Thymus (tissue), 11 donors: ENCODE results near the gene SLC35B2. TPM values are rescaled to one million over a fixed set of nuclear protein-coding genes. Genes with fewer than 3 reads are reported as not detected.
A peak's percentile ranks its signal among the peaks of the same experiment; 100 is the strongest.

ENCODE experiments used
- DNase-seq, 9 donors: peaks; one replicate each; pipeline ENCODE4 v3.0.0-alpha.2; 2013; ENCODE audit warnings: low spot score in 9 of 9, low read depth in 6 of 9, missing footprints in 1 of 9
- H3K27ac ChIP-seq, 2 donors: one replicate each; pipeline ENCODE4 v1.5.1; 2013; ENCODE audit warnings: control low read depth in 1 of 2, low read depth in 1 of 2, low read length in 1 of 2, mild to moderate bottlenecking in 1 of 2, moderate library complexity in 1 of 2
- H3K27me3 ChIP-seq, 2 donors: one replicate each; pipeline ENCODE4 v1.5.1; 2013; ENCODE audit warnings: low read length in 1 of 2; ENCODE audit not compliant: control insufficient read depth in 2 of 2, insufficient read depth in 1 of 2
- H3K36me3 ChIP-seq, 2 donors: one replicate each; pipeline ENCODE4 v1.5.1; 2013; ENCODE audit warnings: low read length in 1 of 2, mild to moderate bottlenecking in 1 of 2, moderate library complexity in 1 of 2; ENCODE audit not compliant: control insufficient read depth in 2 of 2, insufficient read depth in 2 of 2
- H3K4me1 ChIP-seq, 2 donors: one replicate each; pipeline ENCODE4 v1.5.1; 2013; ENCODE audit warnings: low read length in 2 of 2; ENCODE audit not compliant: control insufficient read depth in 2 of 2, insufficient read depth in 2 of 2
- H3K4me3 ChIP-seq, 2 donors: one replicate each; pipeline ENCODE4 v1.5.1; 2013; ENCODE audit warnings: low read length in 2 of 2, control low read depth in 1 of 2, mild to moderate bottlenecking in 1 of 2
- H3K9me3 ChIP-seq, 2 donors: one replicate each; pipeline ENCODE4 v1.5.1; 2013; ENCODE audit warnings: low read length in 1 of 2, mild to moderate bottlenecking in 1 of 2; ENCODE audit not compliant: control insufficient read depth in 2 of 2, insufficient read depth in 1 of 2
- WGBS: extraction: QIAGEN DNeasy Blood & Tissue Kit; methylation state at CpG from one replicate; pipeline ENCODE4 v1.1.7; 2013; 5-methylcytosine and 5-hydroxymethylcytosine counted together
- polyA plus RNA-seq: library from polyadenylated mRNA; stranded (reverse); fragments of 200-250 nt; gene quantifications from one replicate; pipeline ENCODE4 v1.2.3, GENCODE V29; 2013
- total RNA-seq: library from RNA; stranded (reverse); fragments of 120-200 nt; gene quantifications from one replicate; pipeline ENCODE4 v1.2.4, GENCODE V29; 2013
- donor health status: healthy.

SLC35B2 gene
- total and polyA plus RNA-seq, 2 donors, result 18.8 to 19.1 TPM

DNA sequence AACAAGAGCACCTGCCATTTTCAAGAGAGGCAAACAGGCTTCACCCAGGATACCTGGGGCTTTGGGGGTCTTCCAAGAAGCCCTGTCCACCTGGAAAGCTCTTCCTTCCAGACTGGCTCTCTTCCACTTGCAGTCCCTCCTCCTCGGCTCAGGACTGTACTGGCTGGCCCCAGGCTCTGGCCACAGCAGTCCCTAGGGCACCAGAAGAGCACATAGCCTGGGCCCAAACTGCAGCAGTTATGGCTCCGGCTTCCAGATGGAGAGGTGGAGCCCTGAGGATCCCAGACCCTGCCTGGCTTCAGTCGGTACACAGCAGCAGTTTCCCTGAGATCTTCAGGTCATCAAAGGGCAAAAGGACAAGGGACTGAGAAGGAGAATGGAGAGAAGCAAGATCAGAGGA, 1.6 kb upstream of the SLC35B2 start:
- no peak for DNase-seq
- WGBS, result 96% methylated on average over 3 of the region's 3 CpGs
- H3K27me3 ChIP-seq, result no peaks in the 10 kb centered on the region
- peaks cover 28 to 49% of the 10 kb centered on the region in 2 donors for H3K36me3 ChIP-seq
- H3K27ac ChIP-seq, result no peak overlapping the region
- peaks cover 15 to 46% of the 10 kb centered on the region in 2 donors for H3K4me1 ChIP-seq
- no peaks in the 10 kb centered on the region for H3K9me3 ChIP-seq
- no peak overlapping the region for H3K4me3 ChIP-seq

DNA sequence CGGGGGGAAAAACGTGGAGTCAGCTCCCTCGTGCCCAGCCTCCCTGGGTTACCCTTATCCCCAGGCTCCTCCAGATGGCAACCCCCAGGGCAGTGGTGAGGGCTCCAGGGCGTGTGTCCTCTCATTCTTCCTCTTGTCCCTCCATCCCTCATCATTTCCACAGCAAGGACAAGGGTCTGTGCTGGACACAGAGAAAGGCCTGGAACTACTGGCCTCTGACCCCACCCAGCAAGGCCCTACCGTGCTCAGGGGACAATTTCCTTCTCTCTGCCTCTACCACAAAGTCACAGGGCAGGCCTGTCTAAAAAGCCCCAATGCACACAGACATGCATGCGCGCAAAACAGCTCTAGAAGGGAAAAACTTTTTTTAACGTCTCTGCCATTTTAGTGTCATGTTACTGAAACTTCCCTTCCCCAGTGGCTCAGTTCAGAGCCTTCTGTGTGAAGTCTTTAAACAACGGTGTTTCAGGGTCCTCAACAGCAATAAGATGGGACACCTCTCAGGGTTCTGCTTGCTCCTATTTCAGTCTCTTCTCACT, 1.1 kb upstream of the SLC35B2 start:
- peak overlapping the region in 1 of 2 donors; percentile 4 for H3K27ac ChIP-seq
- H3K27me3 ChIP-seq, result no peaks in the 10 kb centered on the region
- peaks cover 33 to 54% of the 10 kb centered on the region in 2 donors for H3K36me3 ChIP-seq
- H3K9me3 ChIP-seq, result no peaks in the 10 kb centered on the region
- peaks cover 10 to 40% of the 10 kb centered on the region in 2 donors for H3K4me1 ChIP-seq
- 94% methylated on average over 9 of the region's 9 CpGs for WGBS
- no peak overlapping the region for H3K4me3 ChIP-seq
- no peak for DNase-seq

DNA sequence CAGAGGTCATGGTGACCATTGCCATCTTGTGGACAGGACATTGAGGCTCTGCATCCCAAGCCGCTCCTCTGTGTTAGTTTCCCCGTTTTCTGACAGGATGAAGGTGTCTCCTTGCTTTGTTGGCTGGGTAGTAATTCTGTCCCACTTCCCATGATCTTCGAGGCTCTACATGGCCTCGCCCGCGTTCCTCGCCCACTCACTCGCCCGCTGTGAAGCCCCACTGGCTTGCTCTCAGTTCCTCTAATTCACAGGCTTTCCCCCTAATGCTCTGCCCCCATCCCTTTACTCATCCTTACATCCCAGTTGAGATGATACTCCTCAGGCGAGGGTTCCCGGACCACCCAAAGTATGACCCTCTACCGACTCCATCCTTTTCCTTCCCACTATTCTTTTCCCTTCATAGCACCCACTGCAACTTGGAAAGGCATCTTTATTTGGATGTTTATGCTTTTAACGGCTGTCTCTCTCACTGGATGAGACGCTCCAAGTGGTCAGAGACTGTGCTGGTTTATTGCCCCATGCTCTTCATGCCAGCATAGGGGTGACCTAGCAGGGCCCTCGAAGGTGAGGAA, 511 bp upstream of the SLC35B2 start:
- peak overlapping the region; percentile 33 to 55 for H3K27ac ChIP-seq
- WGBS, result 67% methylated on average over 15 of the region's 15 CpGs
- H3K36me3 ChIP-seq, result peaks cover 38 to 60% of the 10 kb centered on the region in 2 donors

DNA sequence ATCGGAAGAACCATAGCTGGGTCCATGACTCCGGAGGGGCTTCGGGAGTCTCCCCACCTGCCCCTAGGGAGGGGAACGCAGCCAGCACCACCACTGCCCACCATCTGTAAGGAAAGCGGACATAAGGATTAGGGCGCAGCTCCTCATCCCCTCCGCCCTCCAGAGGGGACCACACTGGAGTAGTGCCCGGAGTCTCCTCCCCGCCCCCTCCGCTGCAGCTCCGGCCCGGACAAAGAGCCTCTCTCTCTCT, 628 bp downstream of the SLC35B2 start:
- H3K27me3 ChIP-seq, result no peaks in the 10 kb centered on the region
- H3K27ac ChIP-seq, result peak overlapping the region; percentile 59 to 87
- peaks cover 46 to 67% of the 10 kb centered on the region in 2 donors for H3K36me3 ChIP-seq
- peaks cover 7 to 30% of the 10 kb centered on the region in 2 donors for H3K4me1 ChIP-seq
- H3K4me3 ChIP-seq, result peak overlapping the region; percentile 77 to 78
- 1% methylated on average over 12 of the region's 12 CpGs for WGBS
- no peaks in the 10 kb centered on the region for H3K9me3 ChIP-seq
- DNase-seq, result no peak

More for the DNA sequence above, 511 bp upstream of the SLC35B2 start:
- DNase-seq, result no peak
- H3K27me3 ChIP-seq, result no peaks in the 10 kb centered on the region
- H3K9me3 ChIP-seq, result no peaks in the 10 kb centered on the region
- H3K4me3 ChIP-seq, result peak overlapping the region in 1 of 2 donors; percentile 77
- peaks cover 9 to 35% of the 10 kb centered on the region in 2 donors for H3K4me1 ChIP-seq

DNA sequence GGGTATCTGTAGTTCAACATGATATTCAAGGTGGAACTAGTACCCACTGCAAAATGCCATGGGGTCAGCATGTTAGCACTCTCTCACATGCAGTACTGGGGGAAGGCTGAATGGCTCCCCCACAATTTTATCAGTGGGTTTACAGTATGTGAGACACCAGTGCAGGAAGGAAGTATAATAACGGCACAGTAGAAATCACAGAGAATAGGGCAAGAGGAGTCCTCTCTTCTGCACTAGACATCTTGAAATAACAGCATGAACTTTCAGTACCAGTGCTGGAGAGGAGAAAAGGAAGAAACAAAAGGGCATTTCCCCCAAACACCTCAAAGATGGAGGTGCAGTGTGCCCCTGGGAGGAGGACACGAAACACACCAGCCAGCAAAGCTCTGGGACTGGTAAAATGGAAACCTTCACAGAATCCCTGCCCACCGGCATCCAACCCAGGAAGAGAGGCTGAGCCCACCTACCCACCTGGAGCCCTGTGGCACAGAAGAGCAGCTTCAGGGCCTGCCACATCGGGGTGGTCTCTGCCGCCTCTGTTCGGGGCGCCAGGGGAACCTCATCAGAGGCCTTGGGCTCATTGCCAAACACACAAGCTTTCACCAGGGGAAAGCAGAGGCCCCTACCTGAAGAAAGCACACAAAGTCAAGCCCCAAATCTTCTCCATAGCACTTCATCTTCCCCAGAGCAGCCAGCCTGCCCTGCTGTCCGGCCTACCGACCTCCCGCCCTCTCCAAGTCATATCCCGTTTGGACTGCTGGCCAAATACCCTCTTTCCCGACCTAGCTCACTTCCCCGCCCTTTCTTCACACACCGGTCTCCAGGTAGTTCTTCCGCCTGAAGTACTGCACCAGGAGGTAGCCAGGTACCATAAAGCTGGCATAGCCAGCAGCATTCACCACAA, 1.2 kb downstream of the SLC35B2 start:
- no peaks in the 10 kb centered on the region for H3K9me3 ChIP-seq
- H3K27ac ChIP-seq, result peak overlapping the region; percentile 59 to 87
- DNase-seq, result no peak
- H3K36me3 ChIP-seq, result peaks cover 48 to 72% of the 10 kb centered on the region in 2 donors
- 32% methylated on average over 15 of the region's 15 CpGs for WGBS
- peaks cover 7 to 30% of the 10 kb centered on the region in 2 donors for H3K4me1 ChIP-seq
- peak overlapping the region; percentile 77 to 78 for H3K4me3 ChIP-seq
- H3K27me3 ChIP-seq, result no peaks in the 10 kb centered on the region

DNA sequence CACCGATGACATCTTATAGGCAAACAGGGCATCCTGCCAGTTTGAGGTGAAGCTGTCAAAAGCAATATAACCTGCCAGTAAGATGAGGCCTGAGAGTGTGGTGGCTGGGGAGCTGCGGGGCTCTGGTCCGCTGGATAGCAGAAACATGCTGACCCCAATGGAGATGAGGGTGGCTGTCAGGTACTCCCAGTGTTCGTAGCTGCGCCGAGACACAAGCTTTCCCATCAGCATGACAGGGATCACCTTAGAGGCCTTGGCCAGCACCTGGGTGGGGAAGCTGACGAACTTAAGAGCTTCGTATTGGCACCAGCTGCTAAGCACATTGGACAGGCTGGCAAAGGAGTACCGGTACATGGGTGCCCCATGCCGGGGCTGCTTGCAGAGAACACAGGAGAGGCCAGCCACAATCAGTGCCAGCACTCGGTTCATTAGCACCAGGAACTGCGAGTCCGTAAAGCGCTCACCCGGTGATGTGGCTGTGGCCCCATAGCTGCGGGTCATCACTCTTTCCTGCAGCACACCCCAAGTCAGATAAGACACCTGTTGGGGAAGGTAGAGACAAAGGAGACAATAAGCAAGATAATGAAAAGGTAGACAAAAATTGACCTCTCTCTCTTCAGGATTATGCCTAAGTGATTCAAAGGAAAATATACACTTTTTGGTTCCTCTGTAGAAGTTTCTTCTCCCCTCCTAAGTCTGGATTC, 2.1 kb downstream of the SLC35B2 start:
- Histone ChIP-seq H3K27ac (peak overlapping the region in 1 of 2 donors; percentile 59), H3K4me3 (no peak overlapping the region), H3K36me3 (peaks cover 56 to 73% of the 10 kb centered on the region in 2 donors), H3K27me3 (no peaks in the 10 kb centered on the region), H3K4me1 (peaks cover 7 to 30% of the 10 kb centered on the region in 2 donors), H3K9me3 (no peaks in the 10 kb centered on the region)
- WGBS, result 93% methylated on average over 16 of the region's 16 CpGs
- no peak for DNase-seq

DNA sequence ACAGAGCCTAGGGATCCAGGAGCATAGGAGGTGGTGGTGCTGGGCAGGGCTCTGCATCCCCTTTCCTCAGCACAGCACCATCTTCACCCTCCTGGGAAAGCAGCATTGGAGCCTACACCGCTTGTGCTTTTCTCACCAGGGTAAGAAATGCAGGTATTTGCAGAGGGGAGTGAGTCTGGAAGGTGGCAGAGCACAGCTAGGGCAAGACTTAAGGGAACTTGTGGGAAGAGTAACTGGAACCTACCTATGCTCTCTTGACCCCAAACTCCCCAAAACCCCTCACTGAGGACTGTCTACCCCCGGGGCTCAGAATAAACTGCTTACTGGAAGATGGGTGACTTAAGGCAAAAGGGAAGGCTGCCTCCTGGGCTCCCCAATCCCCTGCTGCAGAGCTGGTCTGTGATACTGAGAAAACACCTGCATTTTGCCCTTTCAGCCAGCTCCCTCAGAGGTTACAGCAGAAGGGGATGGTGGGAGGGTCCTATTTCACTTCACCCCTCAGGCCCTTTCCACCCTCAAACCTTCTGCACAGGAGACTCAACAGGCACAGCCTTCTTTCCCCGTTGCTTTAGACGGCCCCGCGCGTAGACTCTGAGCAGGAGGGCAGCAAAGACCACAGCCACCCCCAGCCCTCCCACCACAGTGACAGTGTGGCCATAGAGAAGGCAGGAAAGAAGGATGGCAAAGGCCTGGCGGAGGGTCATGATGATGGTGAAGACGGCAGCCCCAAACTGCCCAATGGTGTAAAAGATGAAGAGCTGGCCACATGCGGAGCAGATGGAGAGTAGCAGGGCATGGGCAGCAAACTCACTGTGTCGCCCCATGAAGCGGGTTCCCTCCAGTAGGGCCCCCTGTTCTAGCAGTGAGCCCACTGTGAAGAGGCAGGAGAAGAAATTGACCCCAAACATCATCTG, 2.9 kb downstream of the SLC35B2 start:
- Histone ChIP-seq H3K36me3 (peaks cover 57 to 73% of the 10 kb centered on the region in 2 donors), H3K4me1 (peaks cover 7 to 30% of the 10 kb centered on the region in 2 donors)
- whole genome bisulfite sequencing, result 95% methylated on average over 12 of the region's 12 CpGs

DNA sequence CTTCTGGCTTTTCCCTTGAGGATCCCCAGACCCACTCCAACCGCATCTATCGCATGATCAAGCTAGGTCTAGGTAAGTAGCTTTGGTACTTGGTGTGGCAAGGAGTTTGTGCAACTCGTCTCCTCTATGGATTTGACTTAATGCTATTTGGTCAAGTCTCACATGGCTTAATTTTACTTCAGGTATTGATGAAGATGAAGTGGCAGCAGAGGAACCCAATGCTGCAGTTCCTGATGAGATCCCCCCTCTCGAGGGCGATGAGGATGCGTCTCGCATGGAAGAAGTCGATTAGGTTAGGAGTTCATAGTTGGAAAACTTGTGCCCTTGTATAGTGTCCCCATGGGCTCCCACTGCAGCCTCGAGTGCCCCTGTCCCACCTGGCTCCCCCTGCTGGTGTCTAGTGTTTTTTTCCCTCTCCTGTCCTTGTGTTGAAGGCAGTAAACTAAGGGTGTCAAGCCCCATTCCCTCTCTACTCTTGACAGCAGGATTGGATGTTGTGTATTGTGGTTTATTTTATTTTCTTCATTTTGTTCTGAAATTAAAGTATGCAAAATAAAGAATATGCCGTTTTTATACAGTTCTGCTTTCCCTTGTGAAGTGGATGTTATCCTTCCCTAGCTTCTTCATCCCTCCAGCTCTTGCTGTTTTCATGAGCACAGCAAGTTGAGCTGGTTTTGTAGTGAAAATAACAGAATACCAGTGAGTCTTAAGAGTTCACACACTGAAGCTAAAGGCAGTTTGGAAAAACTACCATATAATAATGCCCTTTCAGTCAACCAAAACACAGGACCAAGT, 3.8 kb downstream of the SLC35B2 start:
- Histone ChIP-seq H3K27me3 (no peaks in the 10 kb centered on the region), H3K36me3 (peaks cover 61 to 74% of the 10 kb centered on the region in 2 donors), H3K4me3 (no peak overlapping the region), H3K4me1 (peaks cover 14 to 37% of the 10 kb centered on the region in 2 donors), H3K9me3 (no peaks in the 10 kb centered on the region), H3K27ac (no peak overlapping the region)
- WGBS, result 84% methylated on average over 10 of the region's 10 CpGs
- peak in 1 of 9 donors; percentile 57 for DNase-seq

More for the DNA sequence above, 2.9 kb downstream of the SLC35B2 start:
- no peak overlapping the region for H3K27ac ChIP-seq
- no peaks in the 10 kb centered on the region for H3K27me3 ChIP-seq
- DNase-seq, result no peak
- no peaks in the 10 kb centered on the region for H3K9me3 ChIP-seq
- no peak overlapping the region for H3K4me3 ChIP-seq
